ENCODE measurements around the gene EDNRA.

- TF ChIP-seq CTCF (IDR thresholded peaks at IDR 0.05) (no peak), POLR2AphosphoS5 (IDR thresholded peaks at IDR 0.05) (no peak)
Measured at GRCh38 chr4:147498031-147498660, 17.2 kb downstream of the EDNRA start.

Measured in breast epithelium (tissue), 3 donors.